ENCODE measurements around the gene ACIN1. TPM values are rescaled to one million over a fixed set of nuclear protein-coding genes. Genes with fewer than 3 reads are reported as not detected.
A peak's percentile ranks its signal among the peaks of the same experiment; 100 is the strongest.

ACIN1 gene
- total RNA-seq, 1 donor from 2014 or later, result 73.0 TPM

DNA sequence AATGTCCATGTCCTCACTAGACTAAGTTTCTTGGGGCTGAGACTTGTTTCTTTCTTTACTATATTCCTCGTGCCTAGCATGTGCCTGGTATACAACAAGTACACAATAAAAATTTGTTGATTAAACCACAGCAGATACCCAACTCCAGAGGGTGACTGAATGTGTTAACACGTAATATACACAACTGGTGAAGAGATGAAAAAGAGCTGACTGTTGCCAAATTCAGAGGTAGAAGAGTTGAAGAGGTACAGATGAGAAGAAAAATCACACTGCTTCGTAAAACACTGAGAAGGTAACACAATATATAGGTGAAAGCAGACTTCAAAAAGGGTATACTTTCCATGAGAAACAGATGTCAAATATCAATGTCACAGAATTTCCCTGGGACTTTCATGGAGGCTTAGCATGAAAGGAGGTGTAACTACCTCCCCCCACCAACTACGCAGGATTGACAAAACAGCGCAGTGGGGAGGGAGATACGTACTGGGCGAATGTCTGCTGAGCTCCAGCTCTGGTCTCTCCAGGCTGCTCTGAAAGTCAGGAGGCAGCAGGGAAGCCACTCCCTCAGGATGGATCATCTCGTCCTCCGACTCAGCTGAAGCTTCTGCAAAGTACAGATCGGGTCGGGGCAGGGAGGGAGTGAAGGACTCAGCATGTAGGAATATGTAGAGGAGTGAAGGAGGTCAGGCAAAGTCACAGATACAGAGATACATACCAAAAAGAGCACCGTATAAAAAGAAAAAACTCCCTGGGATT is 5.3 kb downstream of the ACIN1 start:
- DNase-seq (ENCODE audit: low spot score in 2 of 2) (no peak), FAIRE-seq (no peak)

DNA sequence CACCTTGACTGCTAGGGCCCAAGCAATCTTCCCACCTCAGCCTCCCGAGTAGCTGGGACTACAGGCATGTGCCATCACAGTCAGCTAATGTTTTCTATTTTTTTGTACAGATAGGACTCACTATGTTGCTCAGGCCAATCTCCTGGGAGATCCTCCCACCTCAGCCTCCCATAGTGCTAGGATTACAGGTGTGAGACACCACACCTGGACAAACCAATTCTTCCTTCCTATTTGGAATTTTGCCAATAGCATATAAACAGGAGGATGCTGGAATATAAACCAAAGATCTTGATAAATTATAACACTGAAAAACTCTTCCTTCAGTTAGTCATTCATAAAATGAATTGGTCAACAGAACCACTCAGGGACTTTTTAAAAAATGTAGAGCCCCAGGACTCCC is 8.4 kb downstream of the ACIN1 start:
- FAIRE-seq (no peak), DNase-seq (ENCODE audit: low spot score in 2 of 2) (no peak)

DNA sequence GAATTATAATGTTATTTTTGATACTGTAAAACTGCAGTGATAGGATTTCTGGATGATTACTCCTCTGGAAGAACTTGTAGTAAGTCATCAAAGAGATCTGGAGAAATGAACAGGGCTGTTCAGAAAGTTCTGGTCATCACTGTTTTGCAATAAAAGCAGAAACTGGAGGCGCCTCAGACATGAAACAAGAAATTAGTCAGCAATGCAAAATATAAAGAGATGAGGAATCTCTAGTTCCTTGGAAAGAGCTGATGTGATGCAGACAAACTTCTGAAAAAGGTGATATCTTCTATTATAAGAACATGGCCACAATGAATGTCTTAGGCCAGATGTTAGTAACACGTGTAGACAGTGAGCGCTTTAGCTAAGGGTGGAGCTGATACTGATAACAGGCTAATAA is 9.5 kb downstream of the ACIN1 start:
- FAIRE-seq, result no peak
- DNase-seq (ENCODE audit: low spot score in 2 of 2), result no peak

DNA sequence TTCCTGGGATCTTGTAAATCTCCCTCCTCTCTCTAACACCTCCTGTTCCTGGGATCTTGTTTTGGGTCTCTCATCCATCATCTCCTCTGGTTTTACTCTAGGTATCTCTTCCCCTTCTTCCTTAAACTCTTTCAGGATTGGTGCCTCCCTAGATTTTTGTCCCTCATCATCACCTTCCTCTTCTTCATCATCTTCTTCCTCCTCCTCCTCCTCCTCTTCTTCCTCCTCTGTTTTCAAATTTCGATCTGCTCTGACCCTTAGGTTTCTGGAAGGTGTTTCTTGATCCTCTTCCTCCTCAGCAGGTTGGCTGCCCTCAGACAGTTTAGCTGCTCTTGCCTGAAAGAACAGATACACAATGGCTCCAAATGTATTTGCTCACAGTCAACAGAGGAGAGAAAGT is 14.5 kb downstream of the ACIN1 start:
- no peak for FAIRE-seq
- DNase-seq (ENCODE audit: low spot score in 2 of 2), result no peak

DNA sequence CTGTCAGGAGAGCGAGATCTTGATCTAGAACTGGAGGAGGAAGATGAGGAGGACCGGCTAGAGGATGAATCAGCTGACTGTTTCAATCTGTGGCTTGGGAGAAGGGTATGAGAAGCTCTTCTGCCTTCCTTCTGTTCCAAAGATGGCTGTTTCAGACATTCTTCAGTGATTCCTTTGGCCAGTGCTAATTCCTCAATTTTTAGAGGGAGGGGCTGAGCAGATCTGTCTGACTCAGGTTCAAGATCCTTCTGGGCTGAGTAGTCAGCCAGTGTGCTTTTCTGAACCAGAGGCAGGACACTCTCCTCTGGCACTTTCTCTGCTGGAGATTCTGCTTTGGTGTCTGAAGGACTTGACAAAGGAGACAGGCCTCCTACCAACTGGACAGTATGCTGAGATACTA is 15.2 kb downstream of the ACIN1 start:
- no peak for DNase-seq (ENCODE audit: low spot score in 2 of 2)
- no peak for FAIRE-seq

DNA sequence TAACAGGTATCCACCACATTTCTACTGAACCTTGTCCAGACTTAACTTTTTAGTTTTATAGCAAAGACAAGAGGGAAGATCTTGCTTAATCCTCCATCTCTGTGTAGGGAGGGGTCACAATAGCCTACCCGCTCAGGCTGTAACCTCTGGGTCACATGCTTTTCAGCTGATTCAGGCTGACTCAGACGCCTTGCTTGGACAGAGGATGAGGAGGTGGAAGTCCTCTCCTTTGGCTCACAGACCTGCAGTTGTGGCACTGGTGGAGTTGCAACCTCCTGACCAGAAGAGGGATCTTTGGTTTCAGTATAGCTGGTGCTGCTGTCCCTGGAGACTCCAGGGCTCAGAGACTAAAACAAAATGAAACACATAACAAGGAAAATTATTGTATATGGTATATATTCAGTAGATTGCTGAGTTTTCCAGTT is 16.2 kb downstream of the ACIN1 start:
- no peak for FAIRE-seq

DNA sequence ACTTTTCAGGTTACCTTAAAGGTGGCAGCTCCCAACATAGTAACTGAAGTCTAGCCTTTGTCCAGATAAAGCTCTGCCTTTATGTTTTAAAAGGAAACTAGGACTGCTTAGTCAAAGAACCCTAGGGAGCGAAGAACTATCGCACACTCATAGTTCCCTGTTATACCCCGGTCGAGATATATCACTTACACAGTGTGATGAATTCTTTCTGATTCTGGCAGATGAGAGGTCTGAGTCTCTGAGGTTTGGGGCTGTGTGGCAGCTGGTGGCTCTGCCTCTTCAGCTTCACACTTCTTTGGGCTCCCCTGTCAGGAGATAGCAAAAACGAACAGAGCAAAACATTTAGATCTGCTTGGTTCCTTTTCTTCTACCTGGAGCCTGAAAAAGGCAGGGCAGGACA is 17.0 kb downstream of the ACIN1 start:
- no peak for DNase-seq (ENCODE audit: low spot score in 2 of 2)
- FAIRE-seq, result no peak

More for the DNA sequence above, 16.2 kb downstream of the ACIN1 start:
- DNase-seq (ENCODE audit: low spot score in 2 of 2), result no peak

DNA sequence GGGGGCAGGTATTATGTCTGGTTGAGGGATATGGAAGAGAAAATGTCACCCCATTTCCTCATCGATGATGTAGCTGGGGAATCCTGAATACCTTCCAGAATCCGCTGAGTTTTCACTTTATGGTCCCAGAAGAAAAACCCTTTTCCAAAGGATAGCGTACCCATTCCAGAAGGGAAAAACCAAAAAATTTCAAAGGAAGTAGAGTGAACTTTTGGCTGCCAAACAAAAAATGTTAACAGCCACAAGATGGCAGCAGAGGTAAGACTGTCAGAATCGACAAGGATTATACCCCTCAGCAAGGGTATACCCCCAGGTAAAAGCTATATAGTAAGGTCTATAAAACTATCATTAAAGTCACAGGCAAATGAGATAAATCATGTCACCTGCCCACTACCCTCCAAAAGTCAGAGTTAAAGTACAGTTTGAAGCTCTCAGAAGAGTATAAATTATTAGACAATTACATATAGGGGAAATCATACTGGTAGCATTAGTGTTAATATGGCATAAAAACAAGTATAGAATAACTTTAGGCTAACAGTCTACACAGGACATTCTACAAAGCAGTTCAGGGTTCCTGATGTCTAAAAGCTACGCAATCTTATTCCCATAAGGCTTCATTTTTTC is 18.0 kb downstream of the ACIN1 start:
- no peak for FAIRE-seq
- no peak for DNase-seq (ENCODE audit: low spot score in 2 of 2)

DNA sequence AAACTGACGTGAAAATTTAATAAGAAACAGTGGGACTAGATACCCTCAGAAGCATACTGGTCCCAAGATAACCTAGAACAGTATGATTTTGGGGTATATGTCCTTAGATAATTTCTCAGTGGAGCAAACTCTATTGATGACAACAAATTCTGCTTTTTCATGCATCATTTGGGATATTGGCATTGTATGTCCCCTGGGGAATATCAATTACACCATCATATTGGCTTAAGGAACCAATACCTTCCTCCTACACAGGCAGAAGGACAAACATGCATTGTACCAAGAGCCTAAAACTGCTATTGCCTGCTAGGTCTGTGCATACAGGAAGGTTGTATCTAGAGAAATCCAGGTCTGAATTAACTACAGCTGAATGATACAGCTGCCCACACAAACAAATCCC is 20.0 kb downstream of the ACIN1 start:
- DNase-seq (ENCODE audit: low spot score in 2 of 2), result no peak
- no peak for FAIRE-seq

DNA sequence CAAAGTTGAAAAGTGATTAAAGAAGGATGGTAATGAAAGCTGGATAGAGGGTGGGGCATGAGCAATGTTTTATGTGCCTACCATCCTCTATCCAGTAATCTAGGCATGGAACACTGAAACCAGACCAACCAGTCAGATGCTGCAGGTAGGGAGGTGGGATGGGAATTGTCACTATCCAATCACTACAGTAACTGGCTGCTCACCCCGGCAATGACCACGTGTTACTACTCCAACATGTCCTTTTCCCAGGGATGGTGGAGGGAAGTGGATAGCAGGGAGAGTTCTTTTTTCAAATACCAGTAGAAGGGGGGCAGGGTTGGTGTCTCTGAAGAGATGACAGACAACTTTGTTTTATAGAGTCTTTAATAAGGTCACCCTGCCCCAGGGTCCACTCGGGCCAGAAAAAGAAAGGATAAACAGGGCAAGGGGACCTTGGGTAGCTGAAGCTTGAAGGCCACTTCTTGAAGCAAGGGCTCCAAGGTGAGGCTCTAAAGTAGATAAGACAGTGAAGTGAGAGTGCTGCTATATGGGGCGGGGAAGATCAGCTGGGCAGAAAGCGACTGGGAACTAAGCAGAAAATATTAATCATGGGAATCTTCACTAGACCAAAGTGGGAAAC is 22.9 kb downstream of the ACIN1 start:
- DNase-seq (ENCODE audit: low spot score in 2 of 2) (no peak), FAIRE-seq (no peak)

DNA sequence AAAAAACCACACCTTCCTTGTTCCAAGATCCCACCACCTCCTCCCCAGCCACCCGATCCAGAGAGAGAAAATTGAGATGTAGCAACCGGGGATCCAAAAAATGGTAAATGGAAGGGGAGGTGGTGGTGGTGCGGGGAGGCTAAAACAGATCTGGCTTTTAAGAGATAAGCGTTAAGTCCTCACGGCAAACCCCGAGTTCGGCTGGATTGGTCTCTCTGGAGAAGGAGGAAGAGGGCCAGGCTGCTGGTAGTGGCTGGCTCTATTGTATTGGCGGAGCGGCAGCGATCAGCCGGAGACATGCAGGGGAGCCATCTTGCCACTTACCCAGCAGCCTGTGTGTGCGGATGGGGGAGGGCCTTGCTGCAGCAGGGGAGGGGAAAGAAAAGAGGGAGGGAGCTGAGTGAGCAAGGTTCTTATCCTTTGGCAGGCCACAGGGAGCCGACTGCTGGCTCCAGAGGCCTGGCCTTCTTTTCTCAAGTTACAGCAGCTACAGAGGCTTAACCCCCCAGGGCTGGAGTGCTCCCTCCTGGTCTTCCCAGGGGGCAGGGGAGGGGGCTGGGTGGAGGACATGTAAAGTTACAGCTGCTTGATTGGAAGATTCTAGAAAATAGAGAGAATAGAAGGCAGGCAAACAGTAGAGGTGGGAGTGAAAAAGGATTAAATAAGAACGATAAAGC is 23.6 kb downstream of the ACIN1 start:
- FAIRE-seq (no peak), DNase-seq (ENCODE audit: low spot score in 2 of 2) (peak; percentile 68 to 81)

DNA sequence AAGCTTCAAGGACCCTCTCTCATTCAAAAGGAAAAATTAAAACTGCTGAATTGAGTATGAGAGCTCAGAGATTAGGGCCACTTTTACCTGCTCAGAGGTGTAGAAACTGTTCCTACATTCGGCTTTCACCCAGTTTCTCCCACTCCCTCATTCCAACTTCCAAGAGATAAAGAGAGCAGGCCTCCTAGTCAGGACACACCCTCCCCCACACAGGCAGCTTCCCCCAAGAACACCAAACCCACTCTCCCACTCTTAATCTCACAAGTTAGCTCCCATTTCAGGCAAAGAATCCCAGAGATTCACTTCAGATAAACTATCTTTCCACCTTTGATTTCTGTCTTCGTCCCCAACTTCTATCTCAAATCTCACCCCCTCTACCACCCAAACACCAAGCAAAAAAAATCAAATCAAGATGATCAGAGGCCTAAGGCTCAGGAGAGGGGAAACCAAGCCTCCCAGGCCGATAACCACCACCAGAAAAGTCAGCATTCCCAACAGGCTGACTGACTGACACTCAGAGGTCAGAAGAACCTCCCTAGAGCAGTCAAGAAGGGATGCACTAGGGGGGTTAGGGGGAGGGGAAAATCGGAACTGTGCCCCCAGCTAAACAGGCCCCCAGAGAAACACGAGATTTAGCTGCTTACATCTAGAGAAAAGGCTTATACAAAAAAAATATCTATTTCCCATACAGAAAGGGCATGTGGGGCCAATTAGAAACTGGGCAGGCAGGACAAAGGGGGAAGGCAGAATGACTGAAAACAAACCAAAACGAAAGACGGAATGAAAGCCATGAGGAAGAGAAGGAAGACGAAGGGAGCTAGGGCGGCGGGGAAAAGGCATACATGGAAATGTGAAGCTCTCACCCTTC is 24.4 kb downstream of the ACIN1 start:
- DNase-seq (ENCODE audit: low spot score in 2 of 2), result no peak
- FAIRE-seq, result no peak

DNA sequence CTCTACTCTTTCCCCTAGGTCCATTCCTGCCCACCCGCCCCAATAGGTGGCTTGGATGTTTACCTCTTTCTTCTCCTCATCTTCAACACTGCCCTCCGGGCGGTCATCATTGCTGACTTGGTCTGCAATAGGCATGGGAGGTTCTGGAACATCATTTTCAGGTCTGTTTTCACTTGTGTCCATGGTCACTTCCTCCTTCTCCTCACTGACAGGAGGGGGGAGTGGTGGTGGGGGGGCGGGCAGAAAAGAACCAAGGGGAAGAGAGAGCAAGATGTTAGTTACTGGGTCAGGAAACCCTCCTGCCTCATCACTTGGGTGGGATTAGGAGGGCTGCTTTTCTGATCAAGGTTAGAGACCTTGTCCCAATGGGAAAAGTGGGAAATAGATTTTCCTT is 25.5 kb downstream of the ACIN1 start:
- FAIRE-seq (no peak), DNase-seq (ENCODE audit: low spot score in 2 of 2) (peak in 1 of 2 donors; percentile 8)

DNA sequence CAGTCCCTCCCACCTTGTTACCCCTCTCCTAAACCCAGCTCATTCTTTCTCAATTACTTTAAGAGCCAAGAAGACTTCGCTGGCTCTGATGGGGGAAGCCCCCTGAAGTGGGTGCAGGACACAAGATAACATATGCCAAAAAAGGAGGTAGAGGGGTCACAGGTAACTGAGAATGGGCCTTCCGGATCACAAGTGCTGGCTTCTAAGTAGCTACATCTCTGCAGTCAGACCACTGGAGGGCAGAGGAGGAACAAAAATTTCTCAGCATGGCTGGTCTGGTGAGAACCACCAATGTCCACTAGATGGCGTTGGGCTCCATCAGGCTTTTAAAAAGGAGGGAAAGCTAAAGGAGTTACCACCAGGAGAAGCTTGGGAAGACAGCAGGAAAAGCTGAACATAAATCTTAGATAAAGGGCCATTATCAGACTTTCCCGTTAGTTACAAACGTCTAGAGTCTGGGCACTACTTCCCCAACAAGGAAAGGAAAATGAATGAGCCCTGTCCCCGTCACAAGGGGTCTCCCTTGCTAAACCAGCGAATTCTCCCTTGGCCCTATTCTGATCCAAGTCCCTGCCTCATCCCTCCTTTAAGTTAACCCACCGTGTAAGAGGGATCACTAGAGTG is 26.0 kb downstream of the ACIN1 start:
- DNase-seq (ENCODE audit: low spot score in 2 of 2), result peak; percentile 81 to 91
- no peak for FAIRE-seq

DNA sequence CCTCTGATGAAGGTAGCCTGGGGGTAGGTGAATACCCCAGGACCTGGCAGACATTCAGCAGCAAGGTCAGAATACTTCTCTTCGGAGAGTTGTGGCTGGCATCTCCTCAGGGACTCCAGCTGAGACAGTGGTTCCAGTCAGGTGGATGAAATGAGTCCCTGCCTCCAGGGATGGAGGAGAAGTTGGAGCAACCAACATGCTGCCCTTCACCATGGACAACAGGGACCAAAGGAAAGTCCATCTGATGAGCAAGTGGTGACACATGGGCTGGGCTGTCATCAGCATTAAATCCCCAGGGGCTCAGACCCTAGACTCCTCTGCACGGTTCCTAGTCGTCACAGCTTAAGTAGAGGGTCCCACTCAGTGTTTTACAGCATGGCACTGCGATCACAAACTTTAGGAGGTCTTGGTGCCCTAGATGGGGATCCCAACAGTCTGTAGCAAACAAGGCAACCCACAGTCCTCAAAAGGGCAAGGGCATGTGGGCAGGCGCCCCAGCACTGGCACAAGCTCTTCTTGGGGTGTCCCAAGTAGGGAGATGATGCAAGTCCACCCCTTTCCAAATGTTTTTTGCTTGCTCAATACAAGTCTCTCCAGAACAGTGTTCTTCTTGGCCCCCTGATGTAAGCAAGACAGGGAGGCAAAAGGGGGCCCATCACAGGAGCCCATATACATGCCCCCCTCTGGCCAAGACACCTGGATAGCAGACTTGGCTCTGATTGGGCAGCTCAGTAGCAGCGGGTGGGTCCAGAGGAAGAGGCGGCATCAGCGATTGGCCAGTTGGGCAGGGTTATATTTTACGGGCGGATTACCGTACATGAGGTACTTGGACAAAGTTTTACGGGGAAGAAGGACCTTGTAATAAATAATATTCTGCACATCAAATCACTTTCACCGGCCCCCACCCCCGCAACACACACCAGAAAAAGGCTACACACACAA is 26.8 kb downstream of the ACIN1 start:
- DNase-seq (ENCODE audit: low spot score in 2 of 2) (peak in 1 of 2 donors; percentile 8), FAIRE-seq (no peak)

DNA sequence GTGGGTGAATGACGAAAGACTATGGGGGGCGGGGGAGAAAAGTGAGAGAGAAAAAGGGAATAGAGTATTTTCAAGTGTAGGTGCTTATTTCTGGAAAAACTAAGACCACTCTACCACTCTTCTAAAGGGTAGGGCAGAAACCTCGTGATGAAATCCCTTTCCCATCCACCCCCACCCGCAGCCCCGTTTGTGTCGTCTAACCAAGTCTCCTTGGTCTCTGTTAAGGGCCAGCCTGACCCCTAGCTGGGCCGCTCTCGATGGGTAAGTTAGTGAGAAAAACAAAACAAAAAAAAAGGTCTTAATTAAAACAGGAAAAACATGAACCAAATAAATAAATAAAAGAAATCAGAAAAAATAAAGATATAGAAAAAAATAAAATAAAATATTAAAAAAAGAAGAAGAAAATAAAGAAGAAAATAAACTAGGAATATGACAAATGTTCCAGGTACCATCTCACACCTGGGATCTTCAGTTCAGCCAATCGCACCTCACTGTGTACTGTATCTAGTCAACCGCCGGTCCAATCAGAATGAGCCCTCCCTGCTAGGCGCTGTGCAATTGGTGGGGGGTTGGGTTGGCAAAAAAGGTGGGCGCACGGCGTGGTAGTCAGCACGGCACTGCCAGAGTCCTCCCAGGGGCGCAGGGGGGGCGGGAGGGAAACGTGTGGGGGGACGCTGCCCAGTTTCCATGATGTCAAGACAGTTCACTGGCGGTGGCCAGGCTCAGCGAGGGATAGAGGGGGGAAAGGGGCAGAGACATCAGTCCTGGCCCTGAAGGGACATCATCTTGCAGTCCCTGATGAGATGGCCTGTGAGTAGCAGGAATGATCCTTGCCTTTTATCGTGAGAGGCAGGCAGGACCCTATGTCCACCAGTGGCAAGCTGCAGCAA is 27.8 kb downstream of the ACIN1 start:
- FAIRE-seq (no peak), DNase-seq (ENCODE audit: low spot score in 2 of 2) (peak in 1 of 2 donors; percentile 3)

DNA sequence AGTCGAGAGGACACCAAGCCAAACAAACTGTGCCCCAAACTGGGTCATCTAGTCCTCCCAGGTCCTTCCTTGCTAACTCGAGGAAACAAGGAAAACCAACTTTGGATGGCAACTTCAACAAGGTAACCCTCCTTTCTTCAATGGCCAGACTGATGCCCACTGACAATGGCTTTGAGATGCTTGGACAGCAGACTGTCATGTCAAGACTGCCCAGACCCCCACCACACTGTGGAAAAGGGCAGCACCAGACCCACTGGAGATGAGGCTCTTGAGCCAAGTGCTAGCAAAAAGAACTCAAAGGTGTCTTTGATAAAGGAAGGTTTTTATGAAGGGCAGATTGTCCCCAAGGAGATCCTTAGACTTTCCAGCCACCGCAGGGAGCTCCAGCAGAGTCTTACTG is 28.6 kb downstream of the ACIN1 start:
- FAIRE-seq (no peak), DNase-seq (ENCODE audit: low spot score in 2 of 2) (peak in 1 of 2 donors; percentile 2)

DNA sequence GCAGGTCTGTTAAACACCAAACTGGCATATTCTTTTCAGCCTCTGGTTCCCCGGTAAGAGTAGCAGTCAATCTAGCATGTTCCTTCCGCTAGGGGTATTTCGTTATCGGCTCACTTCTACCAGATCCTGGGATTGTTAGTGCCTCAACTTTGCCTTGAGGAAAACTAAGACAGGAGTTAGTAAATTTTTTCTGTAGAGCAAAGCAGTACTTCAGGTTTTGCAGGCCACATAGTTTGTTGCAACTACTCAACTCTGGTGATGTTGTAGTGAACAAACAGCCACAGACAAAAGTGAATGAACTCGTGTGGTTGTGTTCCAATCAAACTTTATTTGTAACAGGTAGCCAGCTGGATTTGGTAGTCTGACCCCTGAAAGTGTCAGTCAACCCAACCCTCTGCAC is 31.3 kb downstream of the ACIN1 start:
- FAIRE-seq (no peak), DNase-seq (ENCODE audit: low spot score in 2 of 2) (no peak)
